PC-9 (cell line): ENCODE results near the gene BCR.

Source experiments
- CTCF ChIP-seq: fragments of 200-600 bp; sonication (generic); conservative IDR thresholded peaks from 2 replicates; pipeline ENCODE4 v1.6.1; 2017; ENCODE audit warnings: mixed run types, antibody characterized with exemption, mild to moderate bottlenecking, moderate library complexity
- EZH2 ChIP-seq: fragments of 200-600 bp; sonication (generic); IDR thresholded peaks from 2 replicates; pipeline ENCODE4 v1.8.0; 2017; ENCODE audit warnings: antibody characterized with exemption, low read depth

DNA sequence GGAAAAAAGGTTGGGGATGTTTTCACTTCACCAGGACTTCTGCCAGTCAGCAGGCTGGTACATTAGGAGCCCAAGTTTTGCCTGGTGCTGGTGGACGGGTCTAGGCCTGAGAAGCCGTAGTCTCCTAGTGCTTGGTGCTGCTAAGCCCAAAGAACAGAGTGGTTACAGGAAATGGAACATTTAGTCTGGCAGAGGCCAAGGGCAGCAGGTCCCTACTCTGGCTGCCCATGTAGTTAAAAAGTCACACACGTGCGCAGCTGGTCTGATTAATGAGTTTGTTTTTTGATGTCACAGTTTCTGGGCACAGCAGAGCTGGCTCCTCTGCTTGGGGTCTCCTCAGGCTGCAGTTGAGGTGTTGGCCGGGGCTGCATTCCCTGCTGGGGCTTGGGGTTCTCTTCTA, 20.6 kb downstream of the BCR start:
- TF ChIP-seq CTCF (no peak), EZH2 (no peak)
